ENCODE data around the gene UBXN7.
A peak's percentile ranks its signal among the peaks of the same experiment; 100 is the strongest.
"Not testable (repeated sequence)": the region's sequence is repeated elsewhere in the genome, so short reads cannot be mapped to it uniquely, and the experiment has no call there.

- TF ChIP-seq CTCF (IDR thresholded peaks at IDR 0.05; ENCODE audit: low read depth, low read length): peak; percentile 42
- not testable (repeated sequence) for TF ChIP-seq EZH2phosphoT487 (IDR thresholded peaks at IDR 0.05; ENCODE audit: low read depth)
Observed at GRCh38 chr3:196445391-196445790, 13.2 kb upstream of the UBXN7 start.

All from OCI-LY3 (cell line).